Measurements from ENCODE around the gene USP48.

Gene USP48

GRCh38 chr1:21818656-21819055, 35.7 kb upstream of the USP48 start:
- Histone ChIP-seq H3K4me3 (ENCODE audit: low read depth, low read length) (no peak overlapping the region), H3K27ac (no peak overlapping the region), H3K36me3 (replicated peaks) (peaks cover 10% of the 10 kb centered on the region), H3K27me3 (replicated peaks) (no peaks in the 10 kb centered on the region)
- in situ Hi-C loops (cut with HindIII; ENCODE audit: low pct_ligation_motif_present, low sequenced_read_pairs) = no loop called here
- no peak for TF ChIP-seq CTCF (IDR thresholded peaks at IDR 0.05; ENCODE audit: low read depth, low read length, missing control alignments)
- DNase-seq = no peak

GRCh38 chr1:21816602-21817302, 33.8 kb upstream of the USP48 start:
- no peak overlapping the region for H3K4me3 ChIP-seq (ENCODE audit: low read depth, low read length)
- DNase-seq = peak; percentile 61
- H3K27ac ChIP-seq = no peak overlapping the region
- in situ Hi-C loops (cut with HindIII; ENCODE audit: low pct_ligation_motif_present, low sequenced_read_pairs) = no loop called here
- no peak for TF ChIP-seq CTCF (IDR thresholded peaks at IDR 0.05; ENCODE audit: low read depth, low read length, missing control alignments)
- peaks cover 4% of the 10 kb centered on the region for H3K36me3 ChIP-seq (replicated peaks)
- H3K27me3 ChIP-seq (replicated peaks) = no peaks in the 10 kb centered on the region

DNA sequence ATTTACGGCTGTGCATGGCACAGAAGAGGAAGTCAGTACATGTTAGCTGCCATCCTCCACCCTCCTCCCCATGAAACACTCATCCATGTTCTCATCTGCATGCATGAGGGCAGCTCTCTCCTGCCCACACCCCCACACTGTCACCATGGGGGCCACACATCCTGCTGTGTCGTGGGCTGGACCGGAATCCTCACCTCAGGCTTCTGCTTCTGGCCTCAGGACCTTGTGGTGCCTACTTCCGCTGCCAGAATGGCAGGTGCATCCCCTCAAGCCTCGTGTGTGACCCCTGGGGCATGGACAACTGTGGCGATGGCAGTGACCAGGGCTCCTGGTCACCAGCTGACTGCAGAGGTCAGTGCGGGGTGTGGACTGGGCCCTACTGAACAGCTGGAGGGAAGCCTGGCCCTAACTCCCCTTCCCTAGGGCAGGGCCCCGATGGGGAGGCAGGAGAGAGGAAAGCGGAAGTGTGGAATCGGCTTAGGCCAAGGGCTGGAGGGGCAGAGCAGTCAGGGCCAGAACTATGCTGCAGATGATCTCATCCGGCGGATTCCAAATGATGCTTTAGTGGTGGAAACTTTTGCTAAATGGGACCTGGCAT, 32.9 kb upstream of the USP48 start:
- no peak for TF ChIP-seq CTCF (IDR thresholded peaks at IDR 0.05; ENCODE audit: low read depth, low read length, missing control alignments)
- in situ Hi-C loops (cut with HindIII; ENCODE audit: low pct_ligation_motif_present, low sequenced_read_pairs) = no loop called here
- DNase-seq = no peak
- Histone ChIP-seq H3K27ac (no peak overlapping the region), H3K4me3 (ENCODE audit: low read depth, low read length) (no peak overlapping the region), H3K27me3 (replicated peaks) (no peaks in the 10 kb centered on the region), H3K36me3 (replicated peaks) (no peaks in the 10 kb centered on the region)

- in situ Hi-C loops (cut with HindIII; ENCODE audit: low pct_ligation_motif_present, low sequenced_read_pairs) = no loop called here
- Histone ChIP-seq H3K4me3 (ENCODE audit: low read depth, low read length) (no peak overlapping the region), H3K36me3 (replicated peaks) (no peaks in the 10 kb centered on the region), H3K27me3 (replicated peaks) (no peaks in the 10 kb centered on the region), H3K27ac (no peak overlapping the region)
- DNase-seq = no peak
- TF ChIP-seq CTCF (IDR thresholded peaks at IDR 0.05; ENCODE audit: low read depth, low read length, missing control alignments) = no peak
These were observed 32.1 kb upstream of the USP48 start for GRCh38 chr1:21814981-21815582.

GRCh38 chr1:21814241-21814918, 31.4 kb upstream of the USP48 start:
- no peak for DNase-seq
- H3K27me3 ChIP-seq (replicated peaks) = no peaks in the 10 kb centered on the region
- H3K36me3 ChIP-seq (replicated peaks) = no peaks in the 10 kb centered on the region
- peak; percentile 60 for TF ChIP-seq CTCF (IDR thresholded peaks at IDR 0.05; ENCODE audit: low read depth, low read length, missing control alignments)
- peak overlapping the region; percentile 41 for H3K4me3 ChIP-seq (ENCODE audit: low read depth, low read length)
- in situ Hi-C loops (cut with HindIII; ENCODE audit: low pct_ligation_motif_present, low sequenced_read_pairs) = no loop called here
- no peak overlapping the region for H3K27ac ChIP-seq
